GM19467 (cell line): ENCODE measurements around the gene MBD5.
"Not testable (repeated sequence)": the region's sequence is repeated elsewhere in the genome, so short reads cannot be mapped to it uniquely, and the experiment has no call there.

Experiments
- ATAC-seq: cut with Tn5 transposase; IDR thresholded peaks from one replicate; pipeline ENCODE4 v1.9.1; 2021; ENCODE audit warnings: mild to moderate bottlenecking, moderate library complexity; ENCODE audit not compliant: unreplicated experiment

Gene MBD5

DNA sequence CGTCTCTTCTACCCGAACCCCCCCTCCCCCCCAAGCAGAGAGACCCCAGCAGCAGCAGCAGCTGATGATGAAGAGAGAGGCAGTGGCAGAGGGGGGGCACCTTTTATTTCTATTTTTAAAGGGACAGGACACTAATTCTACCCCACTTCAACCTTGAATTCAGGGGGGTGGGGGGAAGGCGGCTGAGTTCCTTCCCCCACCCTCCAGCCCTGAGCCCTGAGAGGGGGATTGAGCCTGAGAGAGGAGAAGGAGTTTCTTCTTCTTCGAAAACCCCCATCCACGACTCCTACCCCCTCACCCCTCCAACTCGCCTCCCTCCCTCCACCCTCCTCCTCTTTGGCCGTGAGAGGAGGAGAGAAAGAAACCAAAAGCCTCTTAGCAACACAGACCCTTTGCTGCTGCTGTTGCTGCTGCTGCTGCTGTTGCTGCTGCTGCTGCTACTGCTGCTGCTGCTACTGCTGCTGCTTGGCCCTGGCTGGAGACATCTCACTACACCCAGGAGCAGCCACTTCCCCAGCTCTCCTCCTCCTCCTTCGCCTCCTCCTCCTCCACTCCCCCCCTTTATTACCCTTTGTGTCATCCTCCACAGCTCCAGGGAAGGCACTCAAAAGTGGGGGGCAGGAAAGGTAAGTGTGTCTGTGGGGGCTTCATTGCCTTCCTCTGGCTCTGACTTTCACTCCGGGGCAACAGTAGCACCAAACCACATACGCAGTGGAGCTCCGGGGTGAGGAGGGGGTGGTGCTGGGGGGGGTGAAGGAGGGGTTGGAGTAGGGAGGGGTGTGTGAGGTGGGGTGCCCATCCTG is at the start of gene MBD5:
Gene MBD5 (plus strand): TSS at position 33 of the 803 bp plus-strand sequence.
- ATAC-seq, result peak; percentile 32

DNA sequence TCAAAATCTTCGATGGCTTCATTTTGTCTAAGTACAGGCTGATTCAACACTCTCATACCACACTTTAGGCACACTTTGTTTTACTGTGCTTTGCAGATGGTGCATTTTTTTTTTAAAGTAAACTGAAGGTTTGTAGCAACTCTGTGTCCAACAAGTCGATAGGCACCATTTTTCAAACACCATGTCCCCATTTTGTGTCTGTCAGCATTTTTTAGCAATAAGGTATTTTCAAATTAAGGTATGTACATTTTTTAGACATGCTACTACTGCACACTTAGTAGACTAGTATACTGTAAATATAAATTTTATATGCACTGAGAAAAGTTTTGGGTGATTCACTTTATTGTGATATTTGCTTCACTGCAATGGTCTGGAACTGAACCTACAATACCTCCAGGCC is 44.8 kb upstream of the MBD5 start:
- no peak for ATAC-seq

DNA sequence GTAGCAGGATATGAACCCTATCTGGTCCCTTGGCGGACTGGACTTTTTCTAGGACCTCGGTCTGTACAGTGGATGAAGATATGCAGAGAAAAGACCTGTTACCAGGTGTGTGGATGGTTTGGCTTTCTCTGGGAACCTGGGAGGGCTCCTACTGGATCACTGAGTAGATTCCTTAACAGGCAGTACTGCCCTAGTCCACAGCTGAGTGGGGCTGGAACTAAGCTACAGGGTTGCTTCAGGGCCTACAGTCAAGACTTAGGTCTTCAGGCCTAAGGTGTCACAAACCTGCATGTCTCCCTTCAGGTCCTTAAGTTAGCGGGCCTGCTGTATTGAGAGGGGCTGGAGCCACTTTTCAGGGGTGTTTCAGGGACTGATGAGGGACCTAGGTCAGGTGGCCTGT is 43.2 kb upstream of the MBD5 start:
- ATAC-seq, result no peak

GRCh38 chr2:147980940-147981528 is 39.9 kb upstream of the MBD5 start:
- ATAC-seq, result no peak

DNA sequence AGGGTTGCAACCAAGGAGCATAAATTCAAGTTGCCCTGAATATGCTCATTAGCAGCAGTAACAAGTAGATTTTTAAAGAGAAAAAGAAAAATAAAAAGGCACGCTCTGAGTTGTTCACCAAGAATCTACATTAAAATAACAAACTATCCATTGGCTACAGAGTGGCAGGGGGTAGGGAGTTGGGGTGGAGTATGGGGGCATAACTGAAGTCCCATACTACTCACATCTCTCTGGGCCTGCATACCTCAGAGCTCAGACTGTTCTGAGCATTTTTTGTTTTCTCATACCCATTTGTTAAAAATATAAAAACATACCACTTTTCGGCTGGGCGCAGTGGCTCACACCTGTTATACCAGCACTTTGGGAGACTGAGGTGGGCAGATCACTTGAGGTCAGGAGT is 31.8 kb upstream of the MBD5 start:
- ATAC-seq, result no peak

DNA sequence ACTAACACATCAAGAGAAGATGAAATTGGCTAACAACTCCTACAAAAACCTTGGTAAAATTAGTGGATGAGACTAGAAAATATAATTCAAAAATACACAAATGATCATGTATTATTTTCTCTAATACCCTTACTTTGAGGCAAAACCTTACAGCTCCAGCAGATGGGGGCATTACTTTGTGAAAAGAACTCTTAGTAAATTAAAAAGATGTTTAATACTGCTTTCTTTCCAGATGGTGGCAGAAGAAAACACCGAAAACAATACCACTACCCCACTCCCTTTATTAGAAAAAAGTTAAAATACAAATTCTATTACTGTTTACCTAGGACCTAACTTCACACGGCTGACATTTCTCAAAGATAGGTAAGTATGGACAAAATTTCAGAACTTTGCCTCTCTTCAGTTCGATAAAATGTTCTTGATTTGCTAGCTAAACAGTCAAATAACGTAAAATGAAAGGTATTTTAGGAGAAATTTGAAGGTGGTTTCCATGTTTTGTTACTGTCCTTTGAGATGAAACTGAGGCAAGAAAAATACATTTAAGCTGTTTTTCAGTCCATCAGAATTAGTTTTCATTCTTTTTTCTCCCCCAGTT is 31.0 kb upstream of the MBD5 start:
- peak; percentile 70 for ATAC-seq

DNA sequence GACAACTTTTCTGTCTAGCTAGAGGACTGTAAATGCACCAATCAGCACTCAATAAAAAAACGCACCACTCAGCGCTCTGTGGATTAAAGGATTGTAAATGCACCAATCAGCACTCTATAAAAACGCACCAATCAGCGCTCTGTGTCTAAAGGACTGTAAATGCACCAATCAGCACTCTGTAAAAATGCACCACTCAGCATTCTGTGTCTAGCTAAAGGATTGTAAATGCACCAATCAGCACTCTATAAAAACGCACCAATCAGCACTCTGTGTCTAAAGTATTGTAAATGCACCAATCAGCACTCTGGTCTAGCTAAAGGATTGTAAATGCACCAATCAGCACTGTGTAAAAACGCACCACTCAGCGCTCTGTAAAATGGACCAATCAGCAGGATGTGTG is 25.9 kb upstream of the MBD5 start:
- ATAC-seq, result not testable (repeated sequence)

GRCh38 chr2:147996828-147997227 is 24.1 kb upstream of the MBD5 start:
- no peak for ATAC-seq

GRCh38 chr2:147998203-147998602 is 22.7 kb upstream of the MBD5 start:
- no peak for ATAC-seq

GRCh38 chr2:147999126-147999525 is 21.8 kb upstream of the MBD5 start:
- no peak for ATAC-seq

DNA sequence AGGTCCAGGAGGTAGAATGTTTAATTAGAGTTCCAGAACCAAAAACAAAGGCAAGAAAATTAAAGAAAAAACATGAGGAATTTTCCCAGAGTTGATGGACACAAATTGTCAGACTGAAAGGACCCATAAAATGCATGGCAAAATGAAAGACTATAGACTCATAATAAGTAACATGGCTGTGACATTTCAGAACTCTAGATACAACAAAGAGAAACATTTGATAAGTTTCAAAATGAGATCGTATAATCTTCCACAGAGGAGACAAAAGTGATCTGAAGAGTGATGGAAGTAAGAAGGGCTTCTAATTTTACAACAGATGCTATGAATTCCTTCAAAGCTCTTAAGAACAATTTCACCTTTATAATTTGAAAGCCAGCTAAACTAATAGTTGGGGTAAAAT is 20.8 kb upstream of the MBD5 start:
- ATAC-seq, result no peak

- not testable (repeated sequence) for ATAC-seq
Measured at GRCh38 chr2:148002420-148002819, 18.5 kb upstream of the MBD5 start.

GRCh38 chr2:148006249-148007007 is 14.5 kb upstream of the MBD5 start:
- no peak for ATAC-seq

DNA sequence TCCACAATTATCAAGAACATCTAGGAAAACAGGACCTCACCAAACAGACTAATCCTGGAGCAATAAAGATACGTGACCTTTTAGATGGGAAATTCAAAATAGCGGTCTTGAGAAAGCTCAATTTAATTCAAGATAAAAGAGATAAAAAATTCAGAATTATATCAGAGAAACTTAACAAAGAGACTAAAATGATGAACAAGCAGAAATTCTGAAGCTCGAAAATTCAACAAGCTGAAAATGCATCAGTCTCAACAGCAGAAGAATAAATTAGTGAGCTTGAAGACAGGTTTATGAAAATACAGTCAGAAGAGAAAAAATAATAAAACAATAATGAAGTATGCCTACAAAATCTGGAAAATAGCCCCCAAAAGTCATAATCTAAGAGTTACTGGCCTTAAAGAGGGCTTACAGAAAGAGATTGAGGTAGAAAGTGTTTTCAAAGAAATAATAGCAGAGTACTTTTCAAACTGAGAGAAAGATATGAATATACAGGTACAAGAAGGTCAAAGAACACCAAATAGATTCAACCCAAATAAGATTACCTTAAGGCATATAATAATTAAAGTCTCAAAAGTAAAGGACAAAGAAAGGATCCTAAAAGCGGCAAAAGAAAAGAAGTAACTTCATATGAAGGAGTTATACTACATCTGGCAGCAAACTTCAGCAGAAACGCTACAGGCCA is 13.5 kb upstream of the MBD5 start:
- no peak for ATAC-seq

DNA sequence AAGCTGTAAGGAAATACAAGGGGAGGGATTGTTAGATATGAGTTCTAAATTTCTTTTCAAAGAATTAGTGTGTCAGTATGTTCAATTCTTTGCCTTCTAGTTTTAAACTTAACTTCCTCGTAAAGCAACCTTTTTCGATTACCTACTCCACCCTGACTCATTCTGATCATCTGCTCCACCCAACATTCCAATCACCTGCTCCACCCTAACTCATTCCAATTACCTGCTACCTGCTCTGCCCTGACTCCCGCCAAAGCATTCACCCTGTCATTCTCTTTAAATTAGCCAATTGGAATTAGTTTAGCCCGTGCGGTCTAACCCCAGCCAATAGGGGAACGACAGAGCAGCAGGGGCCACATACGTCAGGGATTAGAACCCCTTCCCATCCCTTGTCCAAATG is 12.5 kb upstream of the MBD5 start:
- not testable (repeated sequence) for ATAC-seq

- no peak for ATAC-seq
Measured at GRCh38 chr2:148013876-148014275, 7.0 kb upstream of the MBD5 start.

- no peak for ATAC-seq
Measured at GRCh38 chr2:148014616-148015015, 6.3 kb upstream of the MBD5 start.

GRCh38 chr2:148020111-148021058 is 506 bp upstream of the MBD5 start, which contains the start of gene ORC4:
ORC4 (minus strand) TSS chr2:148020737; CDS start chr2:147975958, 44,779 bp downstream.
- peak; percentile 80 for ATAC-seq

- no peak for ATAC-seq
Measured at GRCh38 chr2:148021886-148022285, 995 bp downstream of the MBD5 start.

GRCh38 chr2:148022351-148022750 is 1.5 kb downstream of the MBD5 start:
- no peak for ATAC-seq
